ENCODE data around the gene CREB5. TPM values are rescaled to one million over a fixed set of nuclear protein-coding genes. Genes with fewer than 3 reads are reported as not detected.

CREB5 gene
- total RNA-seq, 2 experiments from 2014 or later: 0.19 to 0.22 TPM

DNA sequence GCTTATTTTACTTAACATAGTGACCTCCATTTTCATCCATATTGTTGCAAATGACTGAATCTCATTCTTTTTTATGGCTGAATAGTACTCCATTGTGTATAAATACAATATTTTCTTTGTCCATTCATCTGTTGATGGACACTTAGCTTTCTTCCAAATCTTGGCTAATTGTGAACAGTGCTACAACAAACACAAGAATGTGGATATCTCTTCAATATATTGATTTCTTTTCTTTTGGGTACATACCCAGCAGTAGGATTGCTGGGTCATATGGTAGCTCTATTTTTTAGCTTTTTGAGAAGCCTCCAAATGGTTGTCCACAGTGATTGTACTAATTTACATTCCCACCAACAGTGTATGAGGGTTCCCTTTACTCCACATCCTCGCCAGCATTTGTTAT, 58.0 kb downstream of the CREB5 start:
- ATAC-seq (ENCODE audit: poor library complexity): no peak
- Histone ChIP-seq H3K4me3 (ENCODE audit: low read length) (no peak overlapping the region), H3K9me3 (ENCODE audit: control insufficient read depth in 1 of 2, insufficient read depth in 1 of 2, low read length in 2 of 2) (no peaks in the 10 kb centered on the region), H3K27ac (ENCODE audit: low read depth in 1 of 2, low read length in 2 of 2) (no peak overlapping the region), H3K36me3 (ENCODE audit: insufficient read depth, low read length) (no peaks in the 10 kb centered on the region), H3K4me1 (ENCODE audit: insufficient read depth, low read length) (no peaks in the 10 kb centered on the region), H3K27me3 (ENCODE audit: control insufficient read depth in 1 of 2, insufficient read depth in 2 of 2, low read length in 2 of 2) (peaks cover 0 to 4% of the 10 kb centered on the region in 2 experiments)
- Mint-ChIP-seq H3K27me3 (peaks cover 9% of the 10 kb centered on the region), H3K4me1 (ENCODE audit: low read depth) (no peaks in the 10 kb centered on the region), H3K27ac (no peak overlapping the region), H3K4me3 (no peak overlapping the region), H3K9me3 (no peaks in the 10 kb centered on the region), H3K36me3 (ENCODE audit: low read depth) (no peaks in the 10 kb centered on the region)
- intact Hi-C loops (cut with DNase I, micrococcal nuclease): no loop called here
- ChIA-PET CTCF (no interaction called here), POLR2A (no interaction called here)
- TF ChIP-seq, protein P1, sequence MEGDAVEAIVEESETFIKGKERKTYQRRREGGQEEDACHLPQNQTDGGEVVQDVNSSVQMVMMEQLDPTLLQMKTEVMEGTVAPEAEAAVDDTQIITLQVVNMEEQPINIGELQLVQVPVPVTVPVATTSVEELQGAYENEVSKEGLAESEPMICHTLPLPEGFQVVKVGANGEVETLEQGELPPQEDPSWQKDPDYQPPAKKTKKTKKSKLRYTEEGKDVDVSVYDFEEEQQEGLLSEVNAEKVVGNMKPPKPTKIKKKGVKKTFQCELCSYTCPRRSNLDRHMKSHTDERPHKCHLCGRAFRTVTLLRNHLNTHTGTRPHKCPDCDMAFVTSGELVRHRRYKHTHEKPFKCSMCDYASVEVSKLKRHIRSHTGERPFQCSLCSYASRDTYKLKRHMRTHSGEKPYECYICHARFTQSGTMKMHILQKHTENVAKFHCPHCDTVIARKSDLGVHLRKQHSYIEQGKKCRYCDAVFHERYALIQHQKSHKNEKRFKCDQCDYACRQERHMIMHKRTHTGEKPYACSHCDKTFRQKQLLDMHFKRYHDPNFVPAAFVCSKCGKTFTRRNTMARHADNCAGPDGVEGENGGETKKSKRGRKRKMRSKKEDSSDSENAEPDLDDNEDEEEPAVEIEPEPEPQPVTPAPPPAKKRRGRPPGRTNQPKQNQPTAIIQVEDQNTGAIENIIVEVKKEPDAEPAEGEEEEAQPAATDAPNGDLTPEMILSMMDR (IDR thresholded peaks at IDR 0.05): no peak
- DNase-seq: no peak

DNA sequence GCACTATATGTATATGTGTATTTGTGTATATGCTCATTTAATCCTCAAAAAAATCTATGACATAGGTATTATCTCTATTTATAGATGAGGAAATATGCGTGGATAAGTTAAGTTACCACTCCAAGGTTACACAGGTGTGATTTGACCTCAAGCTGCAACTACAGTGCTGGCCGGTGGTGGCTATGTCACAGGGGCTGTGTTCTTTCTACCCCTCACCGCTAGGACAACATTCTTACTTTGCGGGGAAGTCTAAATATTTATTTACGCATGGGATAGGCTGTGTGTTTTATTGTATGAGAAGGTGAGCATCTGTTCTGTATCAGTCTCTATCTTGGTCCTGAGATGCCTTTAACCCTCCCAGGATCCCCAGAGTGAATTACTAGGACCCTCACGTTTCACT, 60.0 kb downstream of the CREB5 start:
- Histone ChIP-seq H3K27me3 (ENCODE audit: control insufficient read depth in 1 of 2, insufficient read depth in 2 of 2, low read length in 2 of 2) (peaks cover 0 to 4% of the 10 kb centered on the region in 2 experiments), H3K4me1 (ENCODE audit: insufficient read depth, low read length) (no peaks in the 10 kb centered on the region), H3K27ac (ENCODE audit: low read depth in 1 of 2, low read length in 2 of 2) (no peak overlapping the region), H3K9me3 (ENCODE audit: control insufficient read depth in 1 of 2, insufficient read depth in 1 of 2, low read length in 2 of 2) (no peaks in the 10 kb centered on the region), H3K36me3 (ENCODE audit: insufficient read depth, low read length) (no peaks in the 10 kb centered on the region), H3K4me3 (ENCODE audit: low read length) (no peak overlapping the region)
- ChIA-PET CTCF (interaction anchor here (1.0 kb wide), 1 partner anchor 25 kb away, joined by 3 read pairs; no protein-coding TSS in a partner anchor), POLR2A (no interaction called here)
- H3K9me3 Mint-ChIP-seq: no peaks in the 10 kb centered on the region
- intact Hi-C loops (cut with DNase I, micrococcal nuclease): no loop called here
- H3K36me3 Mint-ChIP-seq (ENCODE audit: low read depth): no peaks in the 10 kb centered on the region
- no peak overlapping the region for H3K27ac Mint-ChIP-seq
- no peak for DNase-seq
- TF ChIP-seq, protein P1 (IDR thresholded peaks at IDR 0.05): no peak
- ATAC-seq (ENCODE audit: poor library complexity): no peak
- no peaks in the 10 kb centered on the region for H3K4me1 Mint-ChIP-seq (ENCODE audit: low read depth)
- peaks cover 18% of the 10 kb centered on the region for H3K27me3 Mint-ChIP-seq
- no peak overlapping the region for H3K4me3 Mint-ChIP-seq

DNA sequence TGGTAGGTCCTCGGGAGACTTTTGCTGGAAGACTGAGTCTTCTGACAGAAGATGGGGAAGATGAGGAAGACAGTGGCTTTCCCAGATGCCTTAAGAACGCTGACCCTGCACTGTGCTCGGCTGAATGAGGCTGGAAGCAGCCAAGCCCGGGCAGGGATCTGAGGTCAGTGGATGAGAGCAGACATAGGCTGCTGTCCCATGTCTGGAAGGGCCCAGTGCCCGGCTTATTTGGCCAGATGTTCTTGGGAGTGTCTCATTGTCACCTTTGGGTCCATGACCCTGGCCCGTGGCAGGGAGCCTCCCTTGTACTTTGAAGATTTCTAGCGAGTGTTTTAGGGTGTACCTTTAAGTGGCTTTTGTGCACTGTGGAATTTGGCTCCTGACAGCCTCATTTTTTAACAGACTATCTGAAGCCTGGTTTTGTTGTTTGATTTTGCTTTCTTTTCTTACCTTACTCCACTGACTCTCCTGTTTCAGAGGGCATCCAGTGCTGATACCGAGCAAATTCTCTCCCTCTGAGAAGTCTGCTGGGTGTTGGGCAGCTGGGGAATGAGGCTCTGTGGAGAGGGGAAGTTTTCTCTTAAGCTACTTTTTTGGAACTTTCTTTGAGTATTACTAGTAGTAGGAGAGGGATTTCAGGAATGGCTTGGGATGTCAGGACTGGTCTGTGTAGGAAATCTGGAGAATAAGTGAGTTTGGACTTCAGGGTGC, 61.4 kb downstream of the CREB5 start:
- Histone ChIP-seq H3K4me1 (ENCODE audit: insufficient read depth, low read length) (no peaks in the 10 kb centered on the region), H3K27me3 (ENCODE audit: control insufficient read depth in 1 of 2, insufficient read depth in 2 of 2, low read length in 2 of 2) (peaks cover 5 to 8% of the 10 kb centered on the region in 2 experiments), H3K36me3 (ENCODE audit: insufficient read depth, low read length) (no peaks in the 10 kb centered on the region), H3K27ac (ENCODE audit: low read depth in 1 of 2, low read length in 2 of 2) (no peak overlapping the region), H3K4me3 (ENCODE audit: low read length) (no peak overlapping the region), H3K9me3 (ENCODE audit: control insufficient read depth in 1 of 2, insufficient read depth in 1 of 2, low read length in 2 of 2) (no peaks in the 10 kb centered on the region)
- ChIA-PET CTCF (no interaction called here), POLR2A (no interaction called here)
- Mint-ChIP-seq H3K4me3 (no peak overlapping the region), H3K27ac (no peak overlapping the region), H3K9me3 (no peaks in the 10 kb centered on the region), H3K27me3 (peaks cover 19% of the 10 kb centered on the region), H3K4me1 (ENCODE audit: low read depth) (no peaks in the 10 kb centered on the region), H3K36me3 (ENCODE audit: low read depth) (no peaks in the 10 kb centered on the region)
- DNase-seq: no peak
- no peak for ATAC-seq (ENCODE audit: poor library complexity)
- intact Hi-C loops (cut with DNase I, micrococcal nuclease): no loop called here
- TF ChIP-seq, protein P1 (IDR thresholded peaks at IDR 0.05): no peak
